Renal cortical epithelial cell (primary cell): ENCODE measurements around the gene CCBE1. TPM values are rescaled to one million over a fixed set of nuclear protein-coding genes. Genes with fewer than 3 reads are reported as not detected.
"Not testable (repeated sequence)": the region's sequence is repeated elsewhere in the genome, so short reads cannot be mapped to it uniquely, and the experiment has no call there.

ENCODE experiments used
- DNase-seq: peaks from one replicate; pipeline ENCODE4 v3.0.0-alpha.2; 2011; ENCODE audit warnings: low read depth
- total RNA-seq: library from RNA; depleted of rRNA; stranded (reverse); fragments of >200 nt; gene quantifications from 2 replicates; pipeline ENCODE4 v1.2.3, GENCODE V29; 2014

CCBE1 gene
- total RNA-seq, 1 donor from 2014 or later, result 8.7 TPM

- DNase-seq, result no peak
Measured at GRCh38 chr18:59539108-59539507, 158.1 kb downstream of the CCBE1 start.

GRCh38 chr18:59537579-59537978 lies 159.6 kb downstream of the CCBE1 start:
- DNase-seq, result no peak

GRCh38 chr18:59536166-59536565 lies 161.1 kb downstream of the CCBE1 start:
- DNase-seq, result no peak

- DNase-seq, result no peak
Measured at GRCh38 chr18:59535055-59535454, 162.2 kb downstream of the CCBE1 start.

GRCh38 chr18:59528866-59529265 lies 168.4 kb downstream of the CCBE1 start:
- no peak for DNase-seq

- no peak for DNase-seq
Measured at GRCh38 chr18:59520562-59521355, 176.5 kb downstream of the CCBE1 start.

- no peak for DNase-seq
Measured at GRCh38 chr18:59518705-59519104, 178.5 kb downstream of the CCBE1 start.

GRCh38 chr18:59517446-59518165 lies 179.6 kb downstream of the CCBE1 start:
- DNase-seq, result peak; percentile 2

- DNase-seq, result peak; percentile 90
Measured at GRCh38 chr18:59516356-59517155, 180.7 kb downstream of the CCBE1 start.

- DNase-seq, result not testable (repeated sequence)
Measured at GRCh38 chr18:59515956-59516355, 181.3 kb downstream of the CCBE1 start.

- DNase-seq, result no peak
Measured at GRCh38 chr18:59515147-59515546, 182.1 kb downstream of the CCBE1 start.

GRCh38 chr18:59514203-59514602 lies 183.0 kb downstream of the CCBE1 start:
- DNase-seq, result peak; percentile 3

GRCh38 chr18:59512025-59512755 lies 185.0 kb downstream of the CCBE1 start:
- no peak for DNase-seq

- no peak for DNase-seq
Measured at GRCh38 chr18:59509481-59510442, 187.5 kb downstream of the CCBE1 start.

GRCh38 chr18:59505356-59505755 lies 191.9 kb downstream of the CCBE1 start:
- DNase-seq, result no peak

GRCh38 chr18:59502274-59503175 lies 194.7 kb downstream of the CCBE1 start:
- peak; percentile 28 for DNase-seq

- DNase-seq, result no peak
Measured at GRCh38 chr18:59501920-59502273, 195.3 kb downstream of the CCBE1 start.

GRCh38 chr18:59500765-59501164 lies 196.5 kb downstream of the CCBE1 start:
- no peak for DNase-seq

- DNase-seq, result no peak
Measured at GRCh38 chr18:59498506-59499086, 198.6 kb downstream of the CCBE1 start.
